GM18870 (cell line): Measurements from ENCODE around the gene COL23A1.

Source experiments
- ATAC-seq: cut with Tn5 transposase; IDR thresholded peaks from one replicate; pipeline ENCODE4 v1.9.1; 2021; ENCODE audit warnings: moderate library complexity; ENCODE audit not compliant: unreplicated experiment

The COL23A1 gene

GRCh38 chr5:178478370-178478769 is 111.8 kb downstream of the COL23A1 start:
- no peak for ATAC-seq

GRCh38 chr5:178477802-178478201 is 112.4 kb downstream of the COL23A1 start:
- ATAC-seq = no peak

- ATAC-seq = no peak
Observed at GRCh38 chr5:178476972-178477754, 113.0 kb downstream of the COL23A1 start.

GRCh38 chr5:178476531-178476930 is 113.7 kb downstream of the COL23A1 start:
- no peak for ATAC-seq

GRCh38 chr5:178475422-178475821 is 114.8 kb downstream of the COL23A1 start:
- no peak for ATAC-seq

GRCh38 chr5:178474562-178475184 is 115.5 kb downstream of the COL23A1 start:
- ATAC-seq = no peak

GRCh38 chr5:178473854-178474253 is 116.3 kb downstream of the COL23A1 start:
- ATAC-seq = no peak

GRCh38 chr5:178472138-178472537 is 118.1 kb downstream of the COL23A1 start:
- no peak for ATAC-seq

- no peak for ATAC-seq
Observed at GRCh38 chr5:178471711-178472110, 118.5 kb downstream of the COL23A1 start.

- no peak for ATAC-seq
Observed at GRCh38 chr5:178470760-178471025, 119.5 kb downstream of the COL23A1 start.

- ATAC-seq = no peak
Observed at GRCh38 chr5:178469975-178470759, 120.0 kb downstream of the COL23A1 start.

- ATAC-seq = no peak
Observed at GRCh38 chr5:178469011-178469974, 120.9 kb downstream of the COL23A1 start.

GRCh38 chr5:178468196-178468685 is 122.0 kb downstream of the COL23A1 start:
- ATAC-seq = no peak

GRCh38 chr5:178467568-178468195 is 122.5 kb downstream of the COL23A1 start:
- ATAC-seq = no peak

- ATAC-seq = no peak
Observed at GRCh38 chr5:178467205-178467567, 123.0 kb downstream of the COL23A1 start.

GRCh38 chr5:178466342-178466741 is 123.9 kb downstream of the COL23A1 start:
- no peak for ATAC-seq

- ATAC-seq = no peak
Observed at GRCh38 chr5:178465861-178466288, 124.3 kb downstream of the COL23A1 start.

GRCh38 chr5:178465228-178465860 is 124.8 kb downstream of the COL23A1 start:
- no peak for ATAC-seq

GRCh38 chr5:178464431-178465048 is 125.7 kb downstream of the COL23A1 start:
- no peak for ATAC-seq
